Sigmoid colon (tissue), 7 donors: ENCODE measurements around the gene DIP2C. TPM values are rescaled to one million over a fixed set of nuclear protein-coding genes. Genes with fewer than 3 reads are reported as not detected.

Experiments used
- DNase-seq: peaks from one replicate; pipeline ENCODE4 v3.0.0-alpha.2; 2019
- H3K27ac ChIP-seq, 4 donors: fragments of 200-600 bp; sonication (generic); one replicate each; pipeline ENCODE4 v1.5.1; 2016 to 2019; ENCODE audit warnings: mild to moderate bottlenecking in 1 of 4
- H3K27me3 ChIP-seq, 3 donors: fragments of 200-600 bp; sonication (generic); one replicate each; pipeline ENCODE4 v1.5.1; 2019; ENCODE audit warnings: mild to moderate bottlenecking in 1 of 3
- H3K36me3 ChIP-seq, 4 donors: fragments of 200-600 bp; sonication (generic); one replicate each; pipeline ENCODE4 v1.5.1; 2016 to 2019
- H3K4me1 ChIP-seq, 4 donors: fragments of 200-600 bp; sonication (generic); one replicate each; pipeline ENCODE4 v1.5.1; 2017 to 2019
- H3K4me3 ChIP-seq, 4 donors: fragments of 200-600 bp; sonication (generic); one replicate each; pipeline ENCODE4 v1.5.1; 2017 to 2019; ENCODE audit warnings: mild to moderate bottlenecking in 2 of 4, moderate library complexity in 1 of 4
- H3K9me3 ChIP-seq, 4 donors: fragments of 200-600 bp in 3 of 4; sonication (generic) in 3 of 4; one replicate each; pipeline versions ENCODE4 v1.5.1 to v1.6.1; 2013 to 2019
- EP300 ChIP-seq, 4 donors: sonication (generic); formaldehyde crosslinking; IDR thresholded peaks; one replicate each; pipeline ENCODE4 v1.6.1; 2017; ENCODE audit warnings: antibody characterized with exemption in 4 of 4
- POLR2A ChIP-seq, 2 donors: fragments of 450-650 bp; IDR thresholded peaks; one replicate each; pipeline ENCODE4 v1.6.1; 2016; ENCODE audit warnings: antibody characterized with exemption in 2 of 2, mild to moderate bottlenecking in 2 of 2, moderate library complexity in 2 of 2
- POLR2AphosphoS5 ChIP-seq, 4 donors: sonication (generic); formaldehyde crosslinking; IDR thresholded peaks; one replicate each; pipeline ENCODE4 v1.6.1; 2017; ENCODE audit warnings: antibody characterized with exemption in 4 of 4
- WGBS, 2 donors: extraction: QIAGEN DNeasy Blood & Tissue Kit; methylation state at CpG; one replicate each; pipeline ENCODE4 v1.1.7; 2013; 5-methylcytosine and 5-hydroxymethylcytosine counted together
- intact Hi-C: fragments of 100-400 bp; cut with DNase I; formaldehyde crosslinking; loops from one replicate; pipeline ENCODE4 v1.15.1; 2023
- polyA plus RNA-seq, 3 donors: library from polyadenylated mRNA; stranded (reverse); fragments of 200-250 nt; gene quantifications; one replicate each; pipeline ENCODE4 v1.2.3, GENCODE V29; 2013
- small RNA-seq, 3 donors: library from RNA; depleted of rRNA; stranded (forward); fragments of <200 nt; gene quantifications; one replicate each; pipeline ENCODE3, GENCODE V24; 2016
- total RNA-seq, 4 donors: library from RNA; depleted of rRNA; stranded (reverse); fragments of >200 nt; gene quantifications; one replicate each; pipeline ENCODE4 v1.1.0, GENCODE V29; 2016
- TF ChIP-seq, protein P1 (sequence below), 4 experiments: fragments of 450-650 bp in 3 of 4; fragments of 200-600 bp in 1 of 4; IDR thresholded peaks; one replicate each; pipeline ENCODE4 v1.5.1; 2016 to 2019; ENCODE audit warnings: antibody characterized with exemption in 4 of 4, mild to moderate bottlenecking in 3 of 4, moderate library complexity in 2 of 4
- donor health status: healthy with polysubstance abuse.
- donor health status: Bipolar disorder and iron deficiency.
- donor health status: healthy.

DIP2C gene
- total and polyA plus RNA-seq, 7 donors = 1.8 to 67.9 (median 42.1) TPM

GRCh38 chr10:226018-226417 lies 463.4 kb downstream of the DIP2C start:
- intact Hi-C loops = no loop called here
- no peaks in the 10 kb centered on the region for H3K9me3 ChIP-seq
- H3K27ac ChIP-seq = no peak overlapping the region
- WGBS, 2 donors = 95% methylated on average over 2 of the region's 2 CpGs
- DNase-seq = no peak
- no peak for TF ChIP-seq EP300 (IDR thresholded peaks at IDR 0.05)
- no peak for TF ChIP-seq POLR2A (IDR thresholded peaks at IDR 0.05)
- TF ChIP-seq, protein P1, sequence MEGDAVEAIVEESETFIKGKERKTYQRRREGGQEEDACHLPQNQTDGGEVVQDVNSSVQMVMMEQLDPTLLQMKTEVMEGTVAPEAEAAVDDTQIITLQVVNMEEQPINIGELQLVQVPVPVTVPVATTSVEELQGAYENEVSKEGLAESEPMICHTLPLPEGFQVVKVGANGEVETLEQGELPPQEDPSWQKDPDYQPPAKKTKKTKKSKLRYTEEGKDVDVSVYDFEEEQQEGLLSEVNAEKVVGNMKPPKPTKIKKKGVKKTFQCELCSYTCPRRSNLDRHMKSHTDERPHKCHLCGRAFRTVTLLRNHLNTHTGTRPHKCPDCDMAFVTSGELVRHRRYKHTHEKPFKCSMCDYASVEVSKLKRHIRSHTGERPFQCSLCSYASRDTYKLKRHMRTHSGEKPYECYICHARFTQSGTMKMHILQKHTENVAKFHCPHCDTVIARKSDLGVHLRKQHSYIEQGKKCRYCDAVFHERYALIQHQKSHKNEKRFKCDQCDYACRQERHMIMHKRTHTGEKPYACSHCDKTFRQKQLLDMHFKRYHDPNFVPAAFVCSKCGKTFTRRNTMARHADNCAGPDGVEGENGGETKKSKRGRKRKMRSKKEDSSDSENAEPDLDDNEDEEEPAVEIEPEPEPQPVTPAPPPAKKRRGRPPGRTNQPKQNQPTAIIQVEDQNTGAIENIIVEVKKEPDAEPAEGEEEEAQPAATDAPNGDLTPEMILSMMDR (IDR thresholded peaks at IDR 0.05) = no peak
- TF ChIP-seq POLR2AphosphoS5 (IDR thresholded peaks at IDR 0.05) = no peak
- no peaks in the 10 kb centered on the region for H3K4me1 ChIP-seq
- no peak overlapping the region for H3K4me3 ChIP-seq
- H3K36me3 ChIP-seq = no peaks in the 10 kb centered on the region
- no peaks in the 10 kb centered on the region for H3K27me3 ChIP-seq

DNA sequence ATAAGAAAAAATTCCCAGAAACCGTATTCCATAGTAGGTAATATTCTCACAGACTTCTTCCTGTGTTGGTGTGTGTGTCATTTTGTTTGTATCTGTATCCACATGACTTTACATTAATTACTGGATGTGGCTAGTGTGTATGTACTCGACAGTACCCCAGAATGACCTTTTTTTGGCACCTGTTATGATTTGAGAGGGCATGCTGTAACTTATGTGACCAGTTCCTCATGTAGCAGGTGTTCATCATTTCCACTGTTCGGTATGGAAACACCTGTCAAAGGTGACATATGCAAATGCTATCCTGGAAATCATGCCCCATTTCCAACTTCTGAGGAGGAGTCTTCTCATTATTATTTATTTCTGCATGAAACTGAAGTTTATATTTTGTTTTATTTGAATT lies 464.9 kb downstream of the DIP2C start:
- no peak for TF ChIP-seq EP300 (IDR thresholded peaks at IDR 0.05)
- TF ChIP-seq, protein P1 (IDR thresholded peaks at IDR 0.05) = no peak
- TF ChIP-seq POLR2AphosphoS5 (IDR thresholded peaks at IDR 0.05) = no peak
- TF ChIP-seq POLR2A (IDR thresholded peaks at IDR 0.05) = no peak
- intact Hi-C loops = no loop called here
- 51 to 61% methylated on average over 3 of the region's 3 CpGs for WGBS, 2 donors
- H3K36me3 ChIP-seq = no peaks in the 10 kb centered on the region
- no peaks in the 10 kb centered on the region for H3K27me3 ChIP-seq
- H3K27ac ChIP-seq = no peak overlapping the region
- DNase-seq = no peak
- peaks cover 0 to 5% (median 2%) of the 10 kb centered on the region in 4 donors for H3K4me1 ChIP-seq
- H3K4me3 ChIP-seq = no peak overlapping the region
- no peaks in the 10 kb centered on the region for H3K9me3 ChIP-seq

Small RNA genes lying within 50 kb of the gene (small RNA-seq; reads per million reads assigned to genes)
- gene MIR5699 (0 to 0.54 (median 0.18) reads per million in 3 donors), gene RN7SL754P (0 reads per million in 3 donors), gene RNA5SP298 (2.2 to 10.7 (median 2.3) reads per million in 3 donors)

Other genes starting within 250 kb of the DIP2C start
- gene LARP4B, start 242.0 kb upstream of the DIP2C start, total RNA-seq = 10 to 100 TPM; 31.7 to 57.6 (median 40.8) TPM
- 10 to 100 TPM; 11.4 to 31.9 (median 17.1) TPM for gene LARP4B, start 242.0 kb upstream of the DIP2C start, polyA plus RNA-seq